Endometrial microvascular endothelial cells (primary cell): ENCODE measurements around the gene ZBTB44. TPM values are rescaled to one million over a fixed set of nuclear protein-coding genes. Genes with fewer than 3 reads are reported as not detected.
"Not testable (repeated sequence)": the region's sequence is repeated elsewhere in the genome, so short reads cannot be mapped to it uniquely, and the experiment has no call there.

Experiments used
- in situ Hi-C: cut with HindIII; loops from 2 replicates; pipeline ENCODE4 v1.10.0; 2017; ENCODE audit warnings: low sequenced_read_pairs, low pct_unique_long_range_greater_than_20kb; ENCODE audit errors: inconsistent ontology term
- total RNA-seq: library from RNA; depleted of rRNA; stranded (reverse); fragments of >200 nt; gene quantifications from one replicate; pipeline ENCODE4 v1.2.3, GENCODE V29; 2015; ENCODE audit errors: inconsistent ontology term

Gene ZBTB44
- total RNA-seq, 1 donor from 2014 or later: 16.8 TPM

GRCh38 chr11:130261571-130261970, 53.1 kb downstream of the ZBTB44 start:
- in situ Hi-C loops: no loop called here

- in situ Hi-C loops: no loop called here
Observed at GRCh38 chr11:130260742-130261141, 54.0 kb downstream of the ZBTB44 start.

GRCh38 chr11:130260080-130260627, 54.6 kb downstream of the ZBTB44 start:
- in situ Hi-C loops: no loop called here

- in situ Hi-C loops: not testable (repeated sequence)
Observed at GRCh38 chr11:130251763-130252162, 63.0 kb downstream of the ZBTB44 start.

GRCh38 chr11:130249929-130250328, 64.8 kb downstream of the ZBTB44 start:
- in situ Hi-C loops: not testable (repeated sequence)

GRCh38 chr11:130249371-130249770, 65.3 kb downstream of the ZBTB44 start:
- in situ Hi-C loops: no loop called here

- in situ Hi-C loops: no loop called here
Observed at GRCh38 chr11:130247319-130247718, 67.4 kb downstream of the ZBTB44 start.

- in situ Hi-C loops: no loop called here
Observed at GRCh38 chr11:130246738-130247137, 68.0 kb downstream of the ZBTB44 start.

GRCh38 chr11:130246270-130246669, 68.4 kb downstream of the ZBTB44 start:
- in situ Hi-C loops: no loop called here

GRCh38 chr11:130245375-130245774, 69.3 kb downstream of the ZBTB44 start:
- in situ Hi-C loops: not testable (repeated sequence)

- in situ Hi-C loops: no loop called here
Observed at GRCh38 chr11:130244848-130245247, 69.9 kb downstream of the ZBTB44 start.

GRCh38 chr11:130243816-130244215, 70.9 kb downstream of the ZBTB44 start:
- in situ Hi-C loops: no loop called here

- in situ Hi-C loops: no loop called here
Observed at GRCh38 chr11:130241713-130242112, 73.0 kb downstream of the ZBTB44 start.

GRCh38 chr11:130237282-130238006, 77.3 kb downstream of the ZBTB44 start:
- in situ Hi-C loops: no loop called here

GRCh38 chr11:130234315-130234714, 80.4 kb downstream of the ZBTB44 start:
- in situ Hi-C loops: no loop called here

- in situ Hi-C loops: not testable (repeated sequence)
Observed at GRCh38 chr11:130233888-130234287, 80.8 kb downstream of the ZBTB44 start.

- in situ Hi-C loops: not testable (repeated sequence)
Observed at GRCh38 chr11:130233486-130233885, 81.2 kb downstream of the ZBTB44 start.

GRCh38 chr11:130227373-130227772, 87.3 kb downstream of the ZBTB44 start:
- in situ Hi-C loops: no loop called here

- in situ Hi-C loops: no loop called here
Observed at GRCh38 chr11:130223291-130223971, 91.3 kb downstream of the ZBTB44 start.
